Keratinocyte (primary cell): Measurements from ENCODE around the gene HPCAL4. TPM values are rescaled to one million over a fixed set of nuclear protein-coding genes. Genes with fewer than 3 reads are reported as not detected.

Experiments used
- DNase-seq: peaks from one replicate; pipeline ENCODE4 v3.0.0-alpha.2; 2011; ENCODE audit warnings: low read depth, missing footprints, low spot score
- FAIRE-seq: peaks from 2 replicates; lab custom pipeline; 2011; peaks lifted over from hg19 to GRCh38; lab: Jason Lieb, UNC
- H2AFZ ChIP-seq: 2 replicates; pipeline ENCODE4 v1.6.0; 2012; ENCODE audit warnings: low read length, control low read depth, inconsistent platforms; ENCODE audit not compliant: control insufficient read depth
- H3K27ac ChIP-seq: 2 replicates; pipeline ENCODE4 v1.5.1; 2011; ENCODE audit warnings: low read length; ENCODE audit not compliant: control insufficient read depth, insufficient read depth
- H3K27me3 ChIP-seq: 3 replicates; pipeline ENCODE4 v1.6.0; 2011; ENCODE audit warnings: low read length; ENCODE audit not compliant: control insufficient read depth, insufficient read depth; ENCODE audit errors: extremely low read depth
- H3K36me3 ChIP-seq, 2 experiments: 2 replicates in 1 of 2; 3 replicates in 1 of 2; pipeline ENCODE4 v1.5.1; 2011; ENCODE audit warnings: low read length in 2 of 2, mild to moderate bottlenecking in 1 of 2; ENCODE audit not compliant: control insufficient read depth in 2 of 2, insufficient read depth in 2 of 2; ENCODE audit errors: extremely low read depth in 1 of 2
- H3K4me1 ChIP-seq: 3 replicates; pipeline ENCODE4 v1.5.1; 2011; ENCODE audit warnings: low read length; ENCODE audit not compliant: control insufficient read depth, insufficient read depth; ENCODE audit errors: extremely low read depth
- H3K4me2 ChIP-seq: 3 replicates; pipeline ENCODE4 v1.6.0; 2011; ENCODE audit warnings: low read depth, low read length; ENCODE audit not compliant: control insufficient read depth, insufficient read depth; ENCODE audit errors: extremely low read depth
- H3K4me3 ChIP-seq, 3 experiments: fragments of 200-600 bp in 1 of 3; sonication (generic) in 1 of 3; 2 replicates in 2 of 3; 3 replicates in 1 of 3; pipeline ENCODE4 v1.5.1; 2011 to 2016; ENCODE audit warnings: low read length in 3 of 3, mild to moderate bottlenecking in 3 of 3, control low read depth in 2 of 3, inconsistent platforms in 1 of 3, low read depth in 1 of 3, mixed read lengths in 1 of 3, mixed run types in 1 of 3, moderate library complexity in 1 of 3; ENCODE audit not compliant: control insufficient read depth in 2 of 3, insufficient read depth in 2 of 3; ENCODE audit errors: extremely low read depth in 1 of 3
- H3K79me2 ChIP-seq: 2 replicates; pipeline ENCODE4 v1.6.0; 2012; ENCODE audit warnings: low read length; ENCODE audit not compliant: control insufficient read depth, insufficient read depth
- H3K9ac ChIP-seq: 3 replicates; pipeline ENCODE4 v1.6.0; 2011; ENCODE audit warnings: low read length; ENCODE audit not compliant: control insufficient read depth, insufficient read depth; ENCODE audit errors: extremely low read depth
- H3K9me1 ChIP-seq: 3 replicates; pipeline ENCODE4 v1.6.0; 2011; ENCODE audit warnings: low read length; ENCODE audit not compliant: control insufficient read depth, insufficient read depth; ENCODE audit errors: extremely low read depth
- H3K9me3 ChIP-seq: 2 replicates; pipeline ENCODE4 v1.5.1; 2012; ENCODE audit warnings: low read depth, low read length; ENCODE audit not compliant: control insufficient read depth
- H4K20me1 ChIP-seq: 3 replicates; pipeline ENCODE4 v1.6.0; 2011; ENCODE audit warnings: low read length; ENCODE audit not compliant: control insufficient read depth, insufficient read depth; ENCODE audit errors: extremely low read depth
- CTCF ChIP-seq, 3 experiments: IDR thresholded peaks in 1 of 3; conservative IDR thresholded peaks in 1 of 3; optimal IDR thresholded peaks in 1 of 3; 2 replicates in 2 of 3; 3 replicates in 1 of 3; pipeline versions ENCODE3 to v1.5.1; 2011; ENCODE audit warnings: low read length in 3 of 3, mild to moderate bottlenecking in 3 of 3, moderate library complexity in 2 of 3, control low read depth in 1 of 3, inconsistent platforms in 1 of 3; ENCODE audit not compliant: insufficient read depth in 2 of 3; ENCODE audit errors: extremely low read depth in 1 of 3
- EZH2 ChIP-seq: IDR thresholded peaks from one replicate; pipeline ENCODE4 v1.6.1; 2012; ENCODE audit warnings: inconsistent platforms, mild to moderate bottlenecking, low read length, moderate library complexity
- dilution Hi-C: fragments of 300-500 bp; cut with MboI; formaldehyde crosslinking; loops from one replicate; pipeline ENCODE4 v1.7.0; 2020; ENCODE audit warnings: low sequenced_read_pairs; ENCODE audit not compliant: extremely low pct_ligation_motif_present
- polyA plus RNA-seq, 5 experiments: library from polyadenylated mRNA; depleted of rRNA in 3 of 5; stranded (reverse) in 3 of 5; stranded (forward) in 1 of 5; unstranded in 1 of 5; fragments of >200 nt; gene quantifications; 1 replicate in 1 of 5; 2 replicates in 3 of 5; 3 replicates in 1 of 5; pipeline versions ENCODE4 v1.2.1 to v1.2.3, GENCODE V29; 2011 to 2012; ENCODE audit warnings: missing spikeins in 2 of 5, low read depth in 1 of 5, low replicate concordance in 1 of 5

HPCAL4 gene
- polyA plus RNA-seq, 1 donor (not counting 4 experiments of a cell fraction or from before 2014, with no cell fraction given) = not detected

GRCh38 chr1:39699419-39699818 lies 8.2 kb upstream of the HPCAL4 start:
- Histone ChIP-seq H4K20me1 (no peaks in the 10 kb centered on the region), H3K4me1 (peaks cover 3% of the 10 kb centered on the region), H3K79me2 (no peaks in the 10 kb centered on the region), H3K36me3 (no peaks in the 10 kb centered on the region), H3K9ac (no peak overlapping the region), H3K4me3 (no peak overlapping the region), H3K27ac (no peak overlapping the region), H3K9me3 (no peaks in the 10 kb centered on the region), H2AFZ (no peak overlapping the region), H3K9me1 (no peaks in the 10 kb centered on the region), H3K27me3 (peaks cover 45% of the 10 kb centered on the region), H3K4me2 (no peak overlapping the region)
- DNase-seq (no peak), FAIRE-seq (no peak)
- dilution Hi-C loops = no loop called here
- TF ChIP-seq CTCF (optimal IDR thresholded peaks at IDR 0.05 in 1 of 3, IDR thresholded peaks at IDR 0.05 in 1 of 3, conservative IDR thresholded peaks at IDR 0.05 in 1 of 3; ENCODE audit: extremely low read depth in 1 of 3, insufficient read depth in 2 of 3, low read length in 3 of 3) (no peak), EZH2 (no peak)

GRCh38 chr1:39698568-39698967 lies 7.3 kb upstream of the HPCAL4 start:
- H3K79me2 ChIP-seq = no peaks in the 10 kb centered on the region
- no peak for FAIRE-seq
- no peaks in the 10 kb centered on the region for H3K36me3 ChIP-seq
- H3K4me3 ChIP-seq = no peak overlapping the region
- no peak for DNase-seq
- no peak overlapping the region for H3K27ac ChIP-seq
- H2AFZ ChIP-seq = no peak overlapping the region
- no peaks in the 10 kb centered on the region for H3K9me1 ChIP-seq
- H3K9ac ChIP-seq = no peak overlapping the region
- TF ChIP-seq CTCF (optimal IDR thresholded peaks at IDR 0.05 in 1 of 3, IDR thresholded peaks at IDR 0.05 in 1 of 3, conservative IDR thresholded peaks at IDR 0.05 in 1 of 3; ENCODE audit: extremely low read depth in 1 of 3, insufficient read depth in 2 of 3, low read length in 3 of 3) = no peak
- TF ChIP-seq EZH2 = no peak
- dilution Hi-C loops = no loop called here
- peaks cover 45% of the 10 kb centered on the region for H3K27me3 ChIP-seq
- no peak overlapping the region for H3K4me2 ChIP-seq
- H3K4me1 ChIP-seq = peaks cover 3% of the 10 kb centered on the region
- no peaks in the 10 kb centered on the region for H3K9me3 ChIP-seq
- H4K20me1 ChIP-seq = no peaks in the 10 kb centered on the region
